ENCODE results near the gene ADGRG6.

DNA sequence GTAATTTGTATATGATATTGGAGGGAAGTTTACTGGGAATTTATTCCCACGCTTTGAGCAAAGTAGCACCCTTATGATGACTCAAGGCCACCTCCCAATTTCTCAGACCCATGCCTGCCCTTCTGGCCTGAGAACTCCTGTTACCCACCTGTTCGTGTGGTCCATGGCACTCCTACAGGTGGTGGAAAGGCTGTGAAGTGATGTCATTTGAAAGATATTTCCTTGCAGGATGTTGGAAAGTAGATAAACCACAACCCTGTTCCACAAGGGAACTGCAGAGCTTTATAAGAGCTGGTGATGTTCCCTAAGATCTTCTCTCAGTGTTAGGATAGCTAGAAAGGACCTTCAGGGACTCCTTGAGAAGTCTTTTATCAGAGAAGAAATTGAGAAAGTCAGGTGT is 70.5 kb downstream of the ADGRG6 start:
- no peak for TF ChIP-seq EZH2 (IDR thresholded peaks at IDR 0.05; ENCODE audit: borderline replicate concordance, low read depth, low read length, severe bottlenecking)
- no peak for TF ChIP-seq MYC (IDR thresholded peaks at IDR 0.05; ENCODE audit: low read depth, low read length)
- TF ChIP-seq POLR2AphosphoS5 (IDR thresholded peaks at IDR 0.05; ENCODE audit: insufficient read depth, low read depth, low read length), result no peak
- TF ChIP-seq POLR2A (IDR thresholded peaks at IDR 0.05; ENCODE audit: low read depth, low read length), result peak; percentile 26
- TF ChIP-seq, protein P1, sequence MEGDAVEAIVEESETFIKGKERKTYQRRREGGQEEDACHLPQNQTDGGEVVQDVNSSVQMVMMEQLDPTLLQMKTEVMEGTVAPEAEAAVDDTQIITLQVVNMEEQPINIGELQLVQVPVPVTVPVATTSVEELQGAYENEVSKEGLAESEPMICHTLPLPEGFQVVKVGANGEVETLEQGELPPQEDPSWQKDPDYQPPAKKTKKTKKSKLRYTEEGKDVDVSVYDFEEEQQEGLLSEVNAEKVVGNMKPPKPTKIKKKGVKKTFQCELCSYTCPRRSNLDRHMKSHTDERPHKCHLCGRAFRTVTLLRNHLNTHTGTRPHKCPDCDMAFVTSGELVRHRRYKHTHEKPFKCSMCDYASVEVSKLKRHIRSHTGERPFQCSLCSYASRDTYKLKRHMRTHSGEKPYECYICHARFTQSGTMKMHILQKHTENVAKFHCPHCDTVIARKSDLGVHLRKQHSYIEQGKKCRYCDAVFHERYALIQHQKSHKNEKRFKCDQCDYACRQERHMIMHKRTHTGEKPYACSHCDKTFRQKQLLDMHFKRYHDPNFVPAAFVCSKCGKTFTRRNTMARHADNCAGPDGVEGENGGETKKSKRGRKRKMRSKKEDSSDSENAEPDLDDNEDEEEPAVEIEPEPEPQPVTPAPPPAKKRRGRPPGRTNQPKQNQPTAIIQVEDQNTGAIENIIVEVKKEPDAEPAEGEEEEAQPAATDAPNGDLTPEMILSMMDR (IDR thresholded peaks at IDR 0.05; ENCODE audit: extremely low read depth in 1 of 2, insufficient read depth in 1 of 2, low read depth in 1 of 2, low read length in 2 of 2), result no peak
- TF ChIP-seq FOS (IDR thresholded peaks at IDR 0.05; ENCODE audit: borderline replicate concordance, insufficient read depth, low read length), result peak; percentile 27
- peak; percentile 68 for TF ChIP-seq GATA2 (IDR thresholded peaks at IDR 0.05; ENCODE audit: insufficient read depth, insufficient read length, low read depth, low read length)
- TF ChIP-seq, protein P2, sequence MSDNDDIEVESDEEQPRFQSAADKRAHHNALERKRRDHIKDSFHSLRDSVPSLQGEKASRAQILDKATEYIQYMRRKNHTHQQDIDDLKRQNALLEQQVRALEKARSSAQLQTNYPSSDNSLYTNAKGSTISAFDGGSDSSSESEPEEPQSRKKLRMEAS (IDR thresholded peaks at IDR 0.05; ENCODE audit: insufficient read depth, insufficient read length), result no peak

All from endothelial cell of umbilical vein (primary cell).